Right kidney (tissue), 1 donor: ENCODE measurements around the gene MROH2A.
"Not testable (repeated sequence)": the region's sequence is repeated elsewhere in the genome, so short reads cannot be mapped to it uniquely, and the experiment has no call there.

Experiments
- DNase-seq: peaks from one replicate; pipeline ENCODE4 v3.0.0-alpha.2; 2016

MROH2A gene

GRCh38 chr2:233854241-233854981, 76.3 kb downstream of the MROH2A start, which contains the start of gene HJURP:
Gene HJURP, minus strand, starts transcription at chr2:233854535. Its CDS starts 35 bp downstream, at chr2:233854500.
- DNase-seq, result peak; percentile 89

GRCh38 chr2:233855345-233855744, 77.2 kb downstream of the MROH2A start:
- DNase-seq, result no peak

- DNase-seq, result no peak
Observed at GRCh38 chr2:233856184-233856583, 78.1 kb downstream of the MROH2A start.

- no peak for DNase-seq
Observed at GRCh38 chr2:233857511-233858141, 79.5 kb downstream of the MROH2A start.

GRCh38 chr2:233858331-233858730, 80.2 kb downstream of the MROH2A start:
- no peak for DNase-seq

GRCh38 chr2:233862261-233862768, 84.2 kb downstream of the MROH2A start:
- no peak for DNase-seq

GRCh38 chr2:233865838-233866237, 87.7 kb downstream of the MROH2A start:
- no peak for DNase-seq

- DNase-seq, result no peak
Observed at GRCh38 chr2:233866479-233866878, 88.3 kb downstream of the MROH2A start.

- peak; percentile 73 for DNase-seq
Observed at GRCh38 chr2:233867993-233868532, 89.9 kb downstream of the MROH2A start, which contains the start of gene MSL3B. Gene MSL3B, minus strand, starts transcription at chr2:233868386.

GRCh38 chr2:233871432-233871831, 93.3 kb downstream of the MROH2A start:
- DNase-seq, result no peak

- DNase-seq, result not testable (repeated sequence)
Observed at GRCh38 chr2:233872125-233872524, 94.0 kb downstream of the MROH2A start.

GRCh38 chr2:233882353-233882752, 104.2 kb downstream of the MROH2A start:
- no peak for DNase-seq
